Measurements from ENCODE around the gene ZNF181.
A peak's percentile ranks its signal among the peaks of the same experiment; 100 is the strongest.

Gene ZNF181

GRCh38 chr19:34786236-34786635 lies 52.2 kb downstream of the ZNF181 start:
- H3K4me1 Mint-ChIP-seq = no peaks in the 10 kb centered on the region
- H3K9me3 Mint-ChIP-seq = no peaks in the 10 kb centered on the region
- H3K4me3 Mint-ChIP-seq = no peak overlapping the region
- H3K27ac Mint-ChIP-seq = no peak overlapping the region
- ATAC-seq (no peak), DNase-seq (ENCODE audit: low spot score in 2 of 2) (no peak)
- H3K36me3 Mint-ChIP-seq = no peaks in the 10 kb centered on the region

GRCh38 chr19:34787059-34787824 lies 53.2 kb downstream of the ZNF181 start:
- Mint-ChIP-seq H3K9me3 (no peaks in the 10 kb centered on the region), H3K36me3 (no peaks in the 10 kb centered on the region), H3K4me3 (no peak overlapping the region), H3K4me1 (no peaks in the 10 kb centered on the region), H3K27ac (no peak overlapping the region)
- no peak for ATAC-seq
- DNase-seq (ENCODE audit: low spot score in 2 of 2) = no peak

DNA sequence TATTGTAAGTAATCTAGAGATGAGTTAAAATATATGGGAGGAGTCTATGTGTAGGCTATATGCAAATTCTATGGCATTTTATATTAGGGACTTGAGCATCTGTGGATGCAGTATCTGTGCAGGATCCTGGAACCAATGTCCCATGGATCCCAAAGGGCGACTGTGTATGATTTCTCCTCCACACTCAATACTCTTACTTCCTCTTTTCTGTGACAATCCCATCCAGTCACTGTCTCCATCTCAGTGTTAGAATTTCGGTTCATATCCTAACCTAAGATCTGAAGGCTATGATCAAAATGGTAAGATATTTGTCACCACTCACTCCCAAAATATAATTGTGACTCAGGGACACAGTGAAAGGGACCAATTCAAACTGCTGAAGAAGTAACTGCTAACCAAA lies 54.0 kb downstream of the ZNF181 start:
- no peak overlapping the region for H3K27ac Mint-ChIP-seq
- H3K4me1 Mint-ChIP-seq = peaks cover 3% of the 10 kb centered on the region
- no peaks in the 10 kb centered on the region for H3K36me3 Mint-ChIP-seq
- no peaks in the 10 kb centered on the region for H3K9me3 Mint-ChIP-seq
- no peak for ATAC-seq
- DNase-seq (ENCODE audit: low spot score in 2 of 2) = no peak
- H3K4me3 Mint-ChIP-seq = no peak overlapping the region

GRCh38 chr19:34793565-34793964 lies 59.5 kb downstream of the ZNF181 start:
- Mint-ChIP-seq H3K27ac (peak overlapping the region; percentile 47), H3K36me3 (no peaks in the 10 kb centered on the region), H3K9me3 (no peaks in the 10 kb centered on the region), H3K4me1 (peaks cover 13% of the 10 kb centered on the region), H3K4me3 (peak overlapping the region; percentile 14)
- DNase-seq (ENCODE audit: low spot score in 2 of 2) (no peak), ATAC-seq (no peak)

DNA sequence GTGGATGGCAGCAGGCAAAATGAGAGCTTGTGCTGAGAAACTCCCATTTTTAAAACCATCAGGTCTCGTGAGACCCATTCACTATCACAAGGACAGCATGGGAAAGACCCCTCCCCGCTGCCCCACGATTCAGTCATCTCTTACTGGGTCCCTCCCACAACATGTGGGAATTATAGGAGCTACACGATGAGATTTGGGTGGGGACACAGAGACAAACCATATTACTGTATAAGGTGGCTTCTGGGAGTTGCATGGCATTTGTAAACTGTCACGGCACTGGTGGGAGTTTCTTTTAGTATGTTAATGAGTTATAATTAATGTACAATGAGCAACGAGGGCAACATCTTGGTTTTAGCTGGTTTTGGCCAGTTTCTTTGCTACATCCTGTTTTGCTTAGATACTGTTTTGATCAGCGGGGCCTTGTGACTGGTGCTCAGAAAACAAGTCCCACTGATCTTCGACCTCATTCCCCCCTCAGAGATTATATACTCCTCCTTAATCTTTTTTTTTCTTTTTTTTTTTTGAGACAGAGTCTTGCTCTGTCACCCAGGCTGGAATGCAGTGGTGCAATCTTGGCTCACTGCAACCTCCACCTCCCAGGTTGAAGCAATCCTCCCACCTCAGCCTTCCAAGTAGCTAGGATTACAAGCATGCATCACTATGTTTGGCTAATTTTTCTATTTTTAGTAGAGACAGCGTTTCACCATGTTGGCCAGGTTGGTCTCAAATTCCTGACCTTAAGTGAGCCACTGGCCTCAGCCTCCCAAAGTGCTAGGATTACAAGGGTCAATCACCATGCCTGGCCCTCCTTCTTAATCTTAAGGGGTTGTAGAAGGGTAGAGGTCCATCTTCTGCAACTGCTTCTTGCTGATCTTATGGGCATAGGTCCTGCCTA lies 60.3 kb downstream of the ZNF181 start:
- ATAC-seq = no peak
- Mint-ChIP-seq H3K9me3 (no peaks in the 10 kb centered on the region), H3K27ac (no peak overlapping the region), H3K4me3 (peak overlapping the region; percentile 14), H3K4me1 (peaks cover 13% of the 10 kb centered on the region), H3K36me3 (no peaks in the 10 kb centered on the region)
- DNase-seq (ENCODE audit: low spot score in 2 of 2) = no peak
